Esophagus (tissue), 2 donors: ENCODE results near the gene SHANK1. TPM values are rescaled to one million over a fixed set of nuclear protein-coding genes. Genes with fewer than 3 reads are reported as not detected.

Experiments
- H3K27ac ChIP-seq, 2 donors: one replicate each; pipeline ENCODE4 v1.5.1; 2013; ENCODE audit warnings: low read depth in 2 of 2, mild to moderate bottlenecking in 2 of 2, inconsistent platforms in 1 of 2, low read length in 1 of 2, moderate library complexity in 1 of 2
- H3K27me3 ChIP-seq, 2 donors: one replicate each; pipeline ENCODE4 v1.6.1; 2013; ENCODE audit warnings: low read length in 2 of 2, control low read depth in 1 of 2, mild to moderate bottlenecking in 1 of 2; ENCODE audit not compliant: insufficient read depth in 2 of 2, control insufficient read depth in 1 of 2
- H3K36me3 ChIP-seq, 2 donors: one replicate each; pipeline ENCODE4 v1.6.1; 2013; ENCODE audit warnings: low read length in 1 of 2; ENCODE audit not compliant: control insufficient read depth in 2 of 2, insufficient read depth in 2 of 2
- H3K4me1 ChIP-seq, 2 donors: one replicate each; pipeline ENCODE4 v1.6.1; 2013; ENCODE audit warnings: low read length in 1 of 2; ENCODE audit not compliant: control insufficient read depth in 2 of 2, insufficient read depth in 2 of 2
- H3K4me3 ChIP-seq, 2 donors: one replicate each; pipeline ENCODE4 v1.5.1; 2013; ENCODE audit warnings: low read length in 2 of 2, mild to moderate bottlenecking in 2 of 2, low read depth in 1 of 2, moderate library complexity in 1 of 2
- H3K9me3 ChIP-seq, 2 donors: one replicate each; pipeline ENCODE4 v1.6.1; 2013; ENCODE audit warnings: mild to moderate bottlenecking in 2 of 2, low read depth in 1 of 2, low read length in 1 of 2, moderate library complexity in 1 of 2; ENCODE audit not compliant: control insufficient read depth in 2 of 2, insufficient read depth in 1 of 2
- WGBS, 2 donors: extraction: QIAGEN DNeasy Blood & Tissue Kit; methylation state at CpG; one replicate each; pipeline ENCODE4 v1.1.7; 2013; 5-methylcytosine and 5-hydroxymethylcytosine counted together
- polyA plus RNA-seq, 2 donors: library from polyadenylated mRNA; stranded (reverse); fragments of 200-250 nt; gene quantifications; one replicate each; pipeline ENCODE4 v1.2.3, GENCODE V29; 2013
- donor health status: healthy with polysubstance abuse.
- donor health status: Bipolar disorder and iron deficiency.

The SHANK1 gene
- polyA plus RNA-seq, 2 donors, result 0.06 to 0.13 TPM

GRCh38 chr19:50695251-50696093 lies 24.1 kb downstream of the SHANK1 start:
- Histone ChIP-seq H3K4me1 (peaks cover 0 to 4% of the 10 kb centered on the region in 2 donors), H3K4me3 (no peak overlapping the region), H3K36me3 (no peaks in the 10 kb centered on the region), H3K27me3 (peaks cover 0 to 22% of the 10 kb centered on the region in 2 donors), H3K9me3 (no peaks in the 10 kb centered on the region), H3K27ac (no peak overlapping the region)
- WGBS, 2 donors, result 3 to 4% methylated on average over 39 to 78 of the region's 81 CpGs

GRCh38 chr19:50694815-50695145 lies 24.8 kb downstream of the SHANK1 start:
- peaks cover 0 to 22% of the 10 kb centered on the region in 2 donors for H3K27me3 ChIP-seq

DNA sequence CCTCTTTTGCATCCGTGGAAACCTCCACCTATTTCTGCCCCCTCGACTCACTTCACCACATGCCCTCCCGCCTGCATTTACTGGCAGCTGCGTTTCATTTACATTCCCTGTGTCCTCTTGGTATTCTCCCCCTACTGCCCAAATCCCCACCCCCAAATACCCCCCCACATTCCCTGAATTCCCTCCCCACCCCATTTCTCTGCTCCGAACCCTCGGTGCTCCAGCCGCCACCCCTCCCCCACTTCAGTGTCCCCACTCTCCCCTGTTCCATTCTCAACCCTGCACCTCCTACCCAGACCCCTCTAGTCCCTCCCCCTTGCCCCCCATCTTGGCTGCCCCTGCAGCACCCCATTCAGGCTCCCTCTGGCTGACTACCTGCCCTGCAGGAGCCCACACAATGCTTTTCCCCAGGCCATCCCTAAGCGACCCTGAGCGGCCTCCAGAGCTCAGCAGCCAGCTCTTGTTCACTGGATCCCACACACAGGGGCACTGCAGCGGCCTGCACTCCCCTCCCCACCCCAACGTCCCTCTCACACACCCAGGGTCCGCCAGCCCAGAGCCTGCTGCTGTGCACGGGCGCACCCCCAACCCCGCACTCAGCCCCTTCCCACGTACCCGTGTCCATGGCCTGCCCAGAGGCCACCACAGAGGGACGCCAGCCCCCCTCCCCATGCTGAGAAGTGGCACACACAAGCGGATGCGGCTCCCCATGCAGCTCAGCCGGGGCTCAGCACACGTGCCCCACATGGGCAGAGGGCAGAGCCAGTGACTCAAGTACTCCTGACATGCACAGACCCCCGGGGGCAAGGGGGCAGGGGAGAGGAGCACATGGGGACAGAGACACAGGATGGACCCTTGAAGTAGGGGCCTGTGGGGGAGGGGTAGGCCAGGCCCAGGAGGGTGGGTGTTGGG lies 26.3 kb downstream of the SHANK1 start:
- H3K27me3 ChIP-seq, result peaks cover 0 to 22% of the 10 kb centered on the region in 2 donors
- 7 to 9% methylated on average over 22 to 23 of the region's 23 CpGs for WGBS, 2 donors
- no peaks in the 10 kb centered on the region for H3K9me3 ChIP-seq

More at GRCh38 chr19:50694815-50695145, 24.8 kb downstream of the SHANK1 start:
- Histone ChIP-seq H3K4me1 (peaks cover 0 to 4% of the 10 kb centered on the region in 2 donors), H3K9me3 (no peaks in the 10 kb centered on the region), H3K36me3 (no peaks in the 10 kb centered on the region), H3K4me3 (no peak overlapping the region), H3K27ac (no peak overlapping the region)
- WGBS, 2 donors, result 4% methylated on average over 51 of the region's 51 CpGs; no CpG with 5 or more reads in 1 of the 2 donors

DNA sequence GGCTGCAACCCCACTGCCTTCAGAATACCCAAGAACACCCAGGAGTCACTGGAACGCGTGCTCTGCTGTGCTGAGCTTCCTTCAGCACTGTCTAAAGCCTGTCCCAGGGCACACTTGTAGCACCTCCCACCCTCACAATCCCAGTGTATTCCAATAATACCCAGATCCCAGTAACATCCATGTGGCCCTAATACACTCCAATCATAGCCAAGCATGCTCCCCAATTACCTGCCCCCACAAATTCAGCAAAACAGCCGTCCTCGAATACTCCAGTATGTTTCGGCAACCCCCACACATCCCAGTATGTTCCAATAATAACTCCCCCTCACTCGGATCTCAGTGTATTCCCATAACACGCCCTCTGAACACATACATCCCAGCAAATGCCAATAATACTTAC lies 29.2 kb downstream of the SHANK1 start:
- no peak overlapping the region for H3K4me3 ChIP-seq
- H3K27ac ChIP-seq, result no peak overlapping the region
- H3K4me1 ChIP-seq, result peaks cover 0 to under 1% of the 10 kb centered on the region in 2 donors
- 68 to 82% methylated on average over 7 of the region's 7 CpGs for WGBS, 2 donors
- peaks cover 0 to 15% of the 10 kb centered on the region in 2 donors for H3K27me3 ChIP-seq
- H3K36me3 ChIP-seq, result no peaks in the 10 kb centered on the region
- peaks cover 0 to 2% of the 10 kb centered on the region in 2 donors for H3K9me3 ChIP-seq

More for the DNA sequence above, 26.3 kb downstream of the SHANK1 start:
- no peak overlapping the region for H3K4me3 ChIP-seq
- H3K36me3 ChIP-seq, result no peaks in the 10 kb centered on the region
- peaks cover 0 to 4% of the 10 kb centered on the region in 2 donors for H3K4me1 ChIP-seq
- H3K27ac ChIP-seq, result no peak overlapping the region

GRCh38 chr19:50688766-50689165 lies 30.8 kb downstream of the SHANK1 start:
- H3K4me3 ChIP-seq, result no peak overlapping the region
- H3K36me3 ChIP-seq, result no peaks in the 10 kb centered on the region
- H3K27ac ChIP-seq, result no peak overlapping the region
- no peaks in the 10 kb centered on the region for H3K4me1 ChIP-seq
- WGBS, 2 donors, result 61 to 66% methylated on average over 9 to 19 of the region's 19 CpGs
- peaks cover 0 to 7% of the 10 kb centered on the region in 2 donors for H3K27me3 ChIP-seq
- H3K9me3 ChIP-seq, result peaks cover 0 to 2% of the 10 kb centered on the region in 2 donors

DNA sequence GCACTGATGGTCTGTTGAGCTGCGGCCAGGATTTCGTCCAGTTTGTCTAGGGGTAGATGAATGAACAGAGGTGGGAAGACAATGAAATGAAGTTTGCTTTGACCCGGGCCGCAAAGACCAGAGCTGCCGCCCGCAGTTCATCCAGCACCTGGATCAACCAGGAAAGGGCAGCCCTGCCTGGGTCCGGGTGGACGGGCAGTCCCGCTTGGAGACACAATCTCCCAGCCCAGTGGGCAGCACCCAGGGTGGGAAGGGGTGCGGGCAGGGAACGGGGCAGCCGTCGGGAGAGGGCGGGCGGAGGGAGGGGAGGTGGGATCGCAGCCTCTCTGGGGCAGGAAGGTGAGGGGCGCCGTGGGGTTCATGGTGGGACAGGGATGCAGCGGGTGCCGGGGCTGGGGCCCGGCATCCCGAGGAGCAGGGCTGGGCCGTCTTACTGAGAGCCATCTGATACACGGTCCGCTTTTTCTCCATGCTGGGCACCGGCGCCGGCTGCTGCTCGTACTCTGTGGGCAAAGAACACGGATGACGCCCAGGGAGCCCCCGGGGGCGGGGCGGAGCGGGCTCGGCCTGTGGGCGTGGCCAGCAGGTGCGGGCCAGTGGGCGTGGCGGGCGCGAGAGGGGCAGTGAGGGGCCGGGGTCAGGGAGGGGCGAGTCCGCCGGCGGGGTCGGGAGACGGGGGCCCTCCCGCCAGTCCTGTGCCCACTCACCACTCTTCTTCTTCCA lies 33.1 kb downstream of the SHANK1 start:
- Histone ChIP-seq H3K4me1 (no peaks in the 10 kb centered on the region), H3K27ac (no peak overlapping the region), H3K27me3 (no peaks in the 10 kb centered on the region), H3K36me3 (no peaks in the 10 kb centered on the region), H3K4me3 (no peak overlapping the region), H3K9me3 (peaks cover 0 to 2% of the 10 kb centered on the region in 2 donors)
- WGBS, 2 donors, result 14 to 21% methylated on average over 28 to 50 of the region's 50 CpGs

DNA sequence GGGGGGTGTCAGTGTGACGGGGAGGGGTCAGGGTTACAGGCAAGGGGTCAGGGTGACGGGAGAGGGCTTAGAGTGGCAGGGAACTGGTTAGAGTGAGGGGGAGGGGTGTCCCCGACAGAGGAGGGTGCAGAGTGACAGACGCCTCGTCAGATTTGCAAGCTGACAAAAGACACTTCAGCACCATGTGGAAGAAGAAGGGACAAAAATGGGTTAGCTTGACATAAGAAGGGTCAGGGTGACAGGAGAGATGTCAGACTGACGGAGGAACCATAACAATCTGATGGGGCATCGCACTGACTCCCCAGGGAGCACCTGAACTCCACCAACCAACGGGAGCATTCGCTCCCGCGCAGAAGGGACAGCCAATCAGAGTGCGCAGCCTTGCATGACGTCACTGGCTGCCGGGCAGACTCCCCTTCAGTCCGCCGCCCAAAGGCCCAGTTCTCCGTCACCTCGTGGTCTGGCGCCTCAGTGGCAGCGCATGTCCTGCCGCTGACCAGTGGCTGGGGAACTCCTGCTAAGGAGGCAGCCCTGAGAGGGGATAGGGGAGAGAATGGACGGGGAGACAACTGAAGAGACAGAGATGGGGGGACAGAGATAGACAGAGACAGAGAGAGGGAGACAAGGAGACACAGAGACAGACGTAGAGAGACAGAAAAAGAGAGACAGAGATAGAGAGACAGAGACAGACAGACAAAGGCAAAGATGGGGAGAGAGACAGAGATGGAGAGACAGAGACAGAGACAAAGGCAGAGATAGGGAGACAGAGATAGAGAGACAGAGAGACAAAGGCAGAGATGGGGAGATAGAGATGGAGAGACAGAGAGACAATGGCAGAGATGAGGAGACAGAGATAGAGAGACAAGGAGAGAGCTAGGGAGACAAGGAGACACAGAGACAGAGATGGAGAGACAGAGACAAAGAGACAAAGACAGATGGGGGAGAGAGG lies 40.2 kb downstream of the SHANK1 start:
- Histone ChIP-seq H3K27me3 (peaks cover 0 to 3% of the 10 kb centered on the region in 2 donors), H3K36me3 (no peaks in the 10 kb centered on the region), H3K27ac (no peak overlapping the region), H3K4me1 (no peaks in the 10 kb centered on the region), H3K9me3 (peaks cover 0 to 8% of the 10 kb centered on the region in 2 donors), H3K4me3 (no peak overlapping the region)
- 13 to 14% methylated on average over 23 of the region's 23 CpGs for WGBS, 2 donors

DNA sequence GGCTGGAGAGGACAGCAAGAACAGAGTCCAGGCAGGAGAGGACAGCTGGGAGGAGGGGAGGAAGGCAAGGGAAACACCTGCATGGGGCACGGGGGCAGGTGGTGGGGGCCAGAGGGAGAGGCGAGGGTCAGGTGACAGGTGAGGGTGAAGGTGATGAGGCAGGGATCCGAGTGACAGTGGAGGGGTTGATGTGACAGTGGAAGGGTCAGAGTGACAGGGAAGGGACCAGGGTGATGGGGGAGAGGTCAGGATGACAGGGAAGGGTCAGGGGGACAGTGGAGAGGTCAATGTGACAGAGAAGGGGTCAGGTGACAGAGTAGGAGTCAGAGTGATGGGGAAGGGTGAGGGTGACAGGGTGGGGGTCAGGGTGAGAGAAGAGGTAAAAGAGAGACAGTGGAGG lies 41.3 kb downstream of the SHANK1 start:
- no peak overlapping the region for H3K4me3 ChIP-seq
- no peaks in the 10 kb centered on the region for H3K4me1 ChIP-seq
- peaks cover 0 to 3% of the 10 kb centered on the region in 2 donors for H3K27me3 ChIP-seq
- H3K9me3 ChIP-seq, result peaks cover 0 to 8% of the 10 kb centered on the region in 2 donors
- WGBS, 2 donors, result 48 to 51% methylated on average over 3 of the region's 3 CpGs
- H3K36me3 ChIP-seq, result no peaks in the 10 kb centered on the region
- no peak overlapping the region for H3K27ac ChIP-seq
